Tibial nerve (tissue), 4 donors: ENCODE results near the gene GPATCH2L. TPM values are rescaled to one million over a fixed set of nuclear protein-coding genes. Genes with fewer than 3 reads are reported as not detected.

Source experiments
- DNase-seq, 2 donors: peaks; one replicate each; pipeline ENCODE4 v3.0.0-alpha.2; 2019; ENCODE audit warnings: low spot score in 2 of 2
- H3K27ac ChIP-seq, 4 donors: fragments of 200-600 bp; sonication (generic) in 3 of 4; one replicate each; pipeline ENCODE4 v1.5.1; 2017 to 2019; ENCODE audit warnings: mild to moderate bottlenecking in 1 of 4
- H3K27me3 ChIP-seq, 2 donors: fragments of 200-600 bp; sonication (generic) in 1 of 2; one replicate each; pipeline versions ENCODE4 v1.5.1 to v1.6.0; 2017 to 2019
- H3K36me3 ChIP-seq, 3 donors: fragments of 200-600 bp; sonication (generic); one replicate each; pipeline ENCODE4 v1.5.1; 2018 to 2019
- H3K4me1 ChIP-seq, 4 donors: fragments of 200-600 bp; sonication (generic) in 3 of 4; one replicate each; pipeline ENCODE4 v1.5.1; 2017 to 2019
- H3K4me3 ChIP-seq, 4 donors: fragments of 200-600 bp; sonication (generic) in 3 of 4; one replicate each; pipeline ENCODE4 v1.5.1; 2017 to 2019; ENCODE audit warnings: mild to moderate bottlenecking in 1 of 4, moderate library complexity in 1 of 4
- H3K9me3 ChIP-seq, 4 donors: fragments of 200-600 bp; sonication (generic) in 3 of 4; one replicate each; pipeline ENCODE4 v1.5.1; 2017 to 2019
- EP300 ChIP-seq, 2 donors: sonication (generic); formaldehyde crosslinking; IDR thresholded peaks; one replicate each; pipeline ENCODE4 v1.6.1; 2017; ENCODE audit warnings: antibody characterized with exemption in 2 of 2, mild to moderate bottlenecking in 1 of 2
- POLR2A ChIP-seq, 2 donors: fragments of 450-650 bp; IDR thresholded peaks; one replicate each; pipeline ENCODE4 v1.6.1; 2017; ENCODE audit warnings: antibody characterized with exemption in 2 of 2, mild to moderate bottlenecking in 2 of 2, moderate library complexity in 2 of 2
- WGBS, 2 donors: methylation state at CpG; one replicate each; pipeline ENCODE4 v1.1.5; 2018; 5-methylcytosine and 5-hydroxymethylcytosine counted together
- total RNA-seq, 4 donors: library from RNA; depleted of rRNA; stranded (reverse); fragments of >200 nt; gene quantifications; one replicate each; pipeline ENCODE4 v1.1.0, GENCODE V29; 2016
- TF ChIP-seq, protein P1 (sequence below), 5 experiments: fragments of 200-600 bp in 3 of 5; fragments of 450-650 bp in 2 of 5; sonication (generic) in 3 of 5; IDR thresholded peaks; one replicate each; pipeline ENCODE4 v1.5.1; 2016 to 2019; ENCODE audit warnings: antibody characterized with exemption in 5 of 5, mild to moderate bottlenecking in 3 of 5, moderate library complexity in 2 of 5

The GPATCH2L gene
- total RNA-seq, 4 donors from 2014 or later = 56.1 to 76.8 (median 71.7) TPM

- WGBS, 2 donors = 76 to 79% methylated on average over 10 of the region's 10 CpGs
- Histone ChIP-seq H3K27ac (no peak overlapping the region), H3K4me1 (no peaks in the 10 kb centered on the region), H3K9me3 (peaks cover 0 to 28% (median 0%) of the 10 kb centered on the region in 4 donors), H3K4me3 (no peak overlapping the region), H3K36me3 (no peaks in the 10 kb centered on the region), H3K27me3 (no peaks in the 10 kb centered on the region)
- TF ChIP-seq, protein P1, sequence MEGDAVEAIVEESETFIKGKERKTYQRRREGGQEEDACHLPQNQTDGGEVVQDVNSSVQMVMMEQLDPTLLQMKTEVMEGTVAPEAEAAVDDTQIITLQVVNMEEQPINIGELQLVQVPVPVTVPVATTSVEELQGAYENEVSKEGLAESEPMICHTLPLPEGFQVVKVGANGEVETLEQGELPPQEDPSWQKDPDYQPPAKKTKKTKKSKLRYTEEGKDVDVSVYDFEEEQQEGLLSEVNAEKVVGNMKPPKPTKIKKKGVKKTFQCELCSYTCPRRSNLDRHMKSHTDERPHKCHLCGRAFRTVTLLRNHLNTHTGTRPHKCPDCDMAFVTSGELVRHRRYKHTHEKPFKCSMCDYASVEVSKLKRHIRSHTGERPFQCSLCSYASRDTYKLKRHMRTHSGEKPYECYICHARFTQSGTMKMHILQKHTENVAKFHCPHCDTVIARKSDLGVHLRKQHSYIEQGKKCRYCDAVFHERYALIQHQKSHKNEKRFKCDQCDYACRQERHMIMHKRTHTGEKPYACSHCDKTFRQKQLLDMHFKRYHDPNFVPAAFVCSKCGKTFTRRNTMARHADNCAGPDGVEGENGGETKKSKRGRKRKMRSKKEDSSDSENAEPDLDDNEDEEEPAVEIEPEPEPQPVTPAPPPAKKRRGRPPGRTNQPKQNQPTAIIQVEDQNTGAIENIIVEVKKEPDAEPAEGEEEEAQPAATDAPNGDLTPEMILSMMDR (IDR thresholded peaks at IDR 0.05) = no peak
- TF ChIP-seq EP300 (IDR thresholded peaks at IDR 0.05) (no peak), POLR2A (IDR thresholded peaks at IDR 0.05) (no peak)
- DNase-seq = no peak
Observed at GRCh38 chr14:76227450-76228050, 75.8 kb downstream of the GPATCH2L start.

DNA sequence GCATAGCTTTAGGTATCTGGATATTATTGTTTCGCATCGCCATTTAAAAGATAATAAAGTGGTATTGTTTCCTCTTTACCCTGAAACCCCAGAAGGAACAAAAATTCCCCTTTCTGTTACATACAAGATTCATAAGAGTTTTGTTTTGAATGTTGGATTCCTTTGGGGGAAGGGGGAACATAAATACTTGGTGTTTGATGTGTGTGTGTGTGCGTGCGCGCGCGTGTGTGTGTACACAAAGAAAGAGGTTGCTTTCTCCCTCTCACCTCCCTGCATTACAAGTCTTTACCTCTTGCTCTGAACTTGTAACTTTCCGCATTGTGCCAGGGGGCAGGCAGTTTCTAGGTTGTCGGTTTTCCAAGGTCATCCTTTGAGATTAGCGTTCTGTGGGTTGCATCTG, 76.4 kb downstream of the GPATCH2L start:
- Histone ChIP-seq H3K27ac (no peak overlapping the region), H3K9me3 (peaks cover 0 to 27% (median 0%) of the 10 kb centered on the region in 4 donors), H3K36me3 (no peaks in the 10 kb centered on the region), H3K4me3 (no peak overlapping the region), H3K27me3 (no peaks in the 10 kb centered on the region), H3K4me1 (no peaks in the 10 kb centered on the region)
- 57 to 61% methylated on average over 10 of the region's 10 CpGs for WGBS, 2 donors
- TF ChIP-seq POLR2A (IDR thresholded peaks at IDR 0.05) = no peak
- TF ChIP-seq EP300 (IDR thresholded peaks at IDR 0.05) = no peak
- TF ChIP-seq, protein P1 (IDR thresholded peaks at IDR 0.05) = no peak
- DNase-seq = no peak

DNA sequence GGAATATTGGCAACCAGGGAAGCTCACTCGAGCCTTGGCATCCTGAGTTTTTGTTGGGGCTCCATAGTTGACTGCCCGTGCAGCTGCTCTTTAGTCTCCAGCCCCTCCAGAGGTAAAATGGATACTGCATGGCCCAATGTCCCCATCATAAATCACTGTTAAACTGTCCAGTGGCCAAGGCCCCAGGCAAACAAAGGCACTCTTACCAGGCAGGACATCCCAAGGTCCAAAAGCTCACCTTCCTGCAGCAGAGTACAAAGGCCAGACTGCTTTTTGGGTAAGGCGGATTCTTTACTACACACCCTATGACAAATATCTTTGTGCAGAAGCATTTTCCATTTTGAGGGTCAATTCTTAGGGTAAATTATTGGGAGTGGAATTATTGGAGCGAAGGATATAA, 81.1 kb downstream of the GPATCH2L start:
- DNase-seq = no peak

GRCh38 chr14:76235628-76236027, 83.9 kb downstream of the GPATCH2L start:
- Histone ChIP-seq H3K4me1 (no peaks in the 10 kb centered on the region), H3K36me3 (peaks cover 0 to 6% (median 0%) of the 10 kb centered on the region in 3 donors), H3K27ac (no peak overlapping the region), H3K4me3 (no peak overlapping the region), H3K9me3 (peaks cover 0 to 2% (median 0%) of the 10 kb centered on the region in 4 donors), H3K27me3 (no peaks in the 10 kb centered on the region)
- 77 to 98% methylated on average over 2 of the region's 2 CpGs for WGBS, 2 donors
- no peak for TF ChIP-seq POLR2A (IDR thresholded peaks at IDR 0.05)
- no peak for TF ChIP-seq EP300 (IDR thresholded peaks at IDR 0.05)
- TF ChIP-seq, protein P1 (IDR thresholded peaks at IDR 0.05) = no peak
- no peak for DNase-seq

More for the DNA sequence above, 81.1 kb downstream of the GPATCH2L start:
- no peak overlapping the region for H3K27ac ChIP-seq
- H3K4me1 ChIP-seq = no peaks in the 10 kb centered on the region
- 67 to 89% methylated on average over 4 of the region's 4 CpGs for WGBS, 2 donors
- no peaks in the 10 kb centered on the region for H3K9me3 ChIP-seq
- TF ChIP-seq POLR2A (IDR thresholded peaks at IDR 0.05) = no peak
- peaks cover 0 to 6% (median 0%) of the 10 kb centered on the region in 3 donors for H3K36me3 ChIP-seq
- H3K27me3 ChIP-seq = no peaks in the 10 kb centered on the region
- H3K4me3 ChIP-seq = no peak overlapping the region

GRCh38 chr14:76236172-76237130, 84.7 kb downstream of the GPATCH2L start:
- whole genome bisulfite sequencing, 2 donors = 65 to 76% methylated on average over 13 of the region's 13 CpGs
- H3K27ac ChIP-seq = no peak overlapping the region
- H3K4me3 ChIP-seq = no peak overlapping the region
- DNase-seq = no peak
- H3K4me1 ChIP-seq = no peaks in the 10 kb centered on the region
- H3K9me3 ChIP-seq = peaks cover 0 to 10% (median 2%) of the 10 kb centered on the region in 4 donors
- H3K36me3 ChIP-seq = peaks cover 0 to 6% (median 0%) of the 10 kb centered on the region in 3 donors
- TF ChIP-seq, protein P1 (IDR thresholded peaks at IDR 0.05) = no peak
- TF ChIP-seq POLR2A (IDR thresholded peaks at IDR 0.05) (no peak), EP300 (IDR thresholded peaks at IDR 0.05) (no peak)
- H3K27me3 ChIP-seq = no peaks in the 10 kb centered on the region
